ENCODE results near the gene FGF8. TPM values are rescaled to one million over a fixed set of nuclear protein-coding genes. Genes with fewer than 3 reads are reported as not detected.

The FGF8 gene
- total and polyA plus RNA-seq, 10 of the 15 experiments (the other 5 are each of a cell fraction or from before 2014, with no cell fraction given): 0.08 to 0.43 (median 0.17) TPM; not detected in 7

DNA sequence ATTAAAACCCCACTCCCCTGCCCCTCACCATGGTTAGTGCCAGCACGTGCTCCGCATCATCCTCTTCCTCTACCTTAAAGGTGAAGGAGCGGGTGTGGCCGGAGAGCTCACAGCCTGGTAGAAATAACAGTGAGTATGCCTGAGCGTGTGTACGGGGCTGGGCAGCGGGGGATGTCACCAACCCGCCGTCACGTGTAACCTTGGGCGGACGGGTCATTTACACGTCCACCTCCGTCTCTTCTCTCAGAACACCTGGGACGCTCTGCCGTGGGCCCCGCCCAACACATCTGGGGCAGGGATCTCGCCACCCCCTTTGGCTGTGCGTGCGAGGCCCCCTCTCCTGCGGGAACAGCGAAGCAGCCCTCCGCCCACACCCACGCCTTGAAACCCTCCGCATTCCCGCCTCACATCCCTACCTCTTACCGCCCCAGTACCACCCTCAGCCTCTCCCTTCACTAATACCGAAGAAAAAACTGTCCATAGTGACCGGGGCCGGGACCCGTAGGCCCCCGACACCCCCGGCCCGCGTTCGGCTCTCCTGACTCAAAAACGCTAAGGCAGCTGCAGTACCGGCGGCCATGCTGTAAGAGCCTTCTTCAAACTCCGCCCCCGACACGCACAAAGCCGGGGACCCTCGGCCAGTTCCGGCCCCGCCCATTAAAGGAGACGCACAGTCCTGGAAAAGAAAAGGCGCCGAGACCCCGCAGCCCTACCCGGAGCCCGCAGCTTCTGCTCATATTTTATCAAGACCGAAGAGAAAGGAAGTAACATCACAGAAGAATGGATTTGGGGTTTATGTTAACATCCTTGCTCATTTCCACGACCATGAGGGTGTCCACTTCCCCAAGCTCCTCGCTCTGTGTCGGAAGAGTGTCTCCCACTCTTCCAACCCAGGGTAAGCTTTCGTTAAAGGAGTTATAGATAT is 7.2 kb upstream of the FGF8 start, which contains the start of gene NPM3 (continued):
- TF ChIP-seq EGR1 (IDR thresholded peaks at IDR 0.05; ENCODE audit: borderline replicate concordance in 1 of 2, low read depth in 2 of 2, low read length in 2 of 2) (peak in 1 of 2 experiments; percentile 72; a peak in 1 of 3 replicates), RFX5 (IDR thresholded peaks at IDR 0.05; ENCODE audit: low read depth, low read length) (no peak), KDM1A (IDR thresholded peaks at IDR 0.05; ENCODE audit: borderline replicate concordance) (no peak), ZBTB11 (CRISPR knock-in tag; IDR thresholded peaks at IDR 0.05) (no peak), POLR2A (IDR thresholded peaks at IDR 0.05; ENCODE audit: low read depth, low read length) (peak; percentile 76), TBL1XR1 (IDR thresholded peaks at IDR 0.05; ENCODE audit: low read depth, low read length) (no peak), RB1 (IDR thresholded peaks at IDR 0.05; ENCODE audit: borderline replicate concordance) (0 out of 2 replicates have a peak, but pooled peaks have one; percentile 51), BACH1 (IDR thresholded peaks at IDR 0.05; ENCODE audit: borderline replicate concordance) (0 out of 2 replicates have a peak, but pooled peaks have one; percentile 41), CEBPB (IDR thresholded peaks at IDR 0.05; ENCODE audit: borderline replicate concordance in 1 of 2, low read depth in 2 of 2, low read length in 2 of 2) (no peak), HDAC6 (IDR thresholded peaks at IDR 0.05; ENCODE audit: unreplicated experiment) (no peak), MLLT1 (IDR thresholded peaks at IDR 0.05) (0 out of 2 replicates have a peak, but pooled peaks have one; percentile 48)
- TF ChIP-seq, protein P1, sequence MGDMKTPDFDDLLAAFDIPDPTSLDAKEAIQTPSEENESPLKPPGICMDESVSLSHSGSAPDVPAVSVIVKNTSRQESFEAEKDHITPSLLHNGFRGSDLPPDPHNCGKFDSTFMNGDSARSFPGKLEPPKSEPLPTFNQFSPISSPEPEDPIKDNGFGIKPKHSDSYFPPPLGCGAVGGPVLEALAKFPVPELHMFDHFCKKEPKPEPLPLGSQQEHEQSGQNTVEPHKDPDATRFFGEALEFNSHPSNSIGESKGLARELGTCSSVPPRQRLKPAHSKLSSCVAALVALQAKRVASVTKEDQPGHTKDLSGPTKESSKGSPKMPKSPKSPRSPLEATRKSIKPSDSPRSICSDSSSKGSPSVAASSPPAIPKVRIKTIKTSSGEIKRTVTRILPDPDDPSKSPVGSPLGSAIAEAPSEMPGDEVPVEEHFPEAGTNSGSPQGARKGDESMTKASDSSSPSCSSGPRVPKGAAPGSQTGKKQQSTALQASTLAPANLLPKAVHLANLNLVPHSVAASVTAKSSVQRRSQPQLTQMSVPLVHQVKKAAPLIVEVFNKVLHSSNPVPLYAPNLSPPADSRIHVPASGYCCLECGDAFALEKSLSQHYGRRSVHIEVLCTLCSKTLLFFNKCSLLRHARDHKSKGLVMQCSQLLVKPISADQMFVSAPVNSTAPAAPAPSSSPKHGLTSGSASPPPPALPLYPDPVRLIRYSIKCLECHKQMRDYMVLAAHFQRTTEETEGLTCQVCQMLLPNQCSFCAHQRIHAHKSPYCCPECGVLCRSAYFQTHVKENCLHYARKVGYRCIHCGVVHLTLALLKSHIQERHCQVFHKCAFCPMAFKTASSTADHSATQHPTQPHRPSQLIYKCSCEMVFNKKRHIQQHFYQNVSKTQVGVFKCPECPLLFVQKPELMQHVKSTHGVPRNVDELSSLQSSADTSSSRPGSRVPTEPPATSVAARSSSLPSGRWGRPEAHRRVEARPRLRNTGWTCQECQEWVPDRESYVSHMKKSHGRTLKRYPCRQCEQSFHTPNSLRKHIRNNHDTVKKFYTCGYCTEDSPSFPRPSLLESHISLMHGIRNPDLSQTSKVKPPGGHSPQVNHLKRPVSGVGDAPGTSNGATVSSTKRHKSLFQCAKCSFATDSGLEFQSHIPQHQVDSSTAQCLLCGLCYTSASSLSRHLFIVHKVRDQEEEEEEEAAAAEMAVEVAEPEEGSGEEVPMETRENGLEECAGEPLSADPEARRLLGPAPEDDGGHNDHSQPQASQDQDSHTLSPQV (IDR thresholded peaks at IDR 0.05): no peak
- TF ChIP-seq, protein P2, sequence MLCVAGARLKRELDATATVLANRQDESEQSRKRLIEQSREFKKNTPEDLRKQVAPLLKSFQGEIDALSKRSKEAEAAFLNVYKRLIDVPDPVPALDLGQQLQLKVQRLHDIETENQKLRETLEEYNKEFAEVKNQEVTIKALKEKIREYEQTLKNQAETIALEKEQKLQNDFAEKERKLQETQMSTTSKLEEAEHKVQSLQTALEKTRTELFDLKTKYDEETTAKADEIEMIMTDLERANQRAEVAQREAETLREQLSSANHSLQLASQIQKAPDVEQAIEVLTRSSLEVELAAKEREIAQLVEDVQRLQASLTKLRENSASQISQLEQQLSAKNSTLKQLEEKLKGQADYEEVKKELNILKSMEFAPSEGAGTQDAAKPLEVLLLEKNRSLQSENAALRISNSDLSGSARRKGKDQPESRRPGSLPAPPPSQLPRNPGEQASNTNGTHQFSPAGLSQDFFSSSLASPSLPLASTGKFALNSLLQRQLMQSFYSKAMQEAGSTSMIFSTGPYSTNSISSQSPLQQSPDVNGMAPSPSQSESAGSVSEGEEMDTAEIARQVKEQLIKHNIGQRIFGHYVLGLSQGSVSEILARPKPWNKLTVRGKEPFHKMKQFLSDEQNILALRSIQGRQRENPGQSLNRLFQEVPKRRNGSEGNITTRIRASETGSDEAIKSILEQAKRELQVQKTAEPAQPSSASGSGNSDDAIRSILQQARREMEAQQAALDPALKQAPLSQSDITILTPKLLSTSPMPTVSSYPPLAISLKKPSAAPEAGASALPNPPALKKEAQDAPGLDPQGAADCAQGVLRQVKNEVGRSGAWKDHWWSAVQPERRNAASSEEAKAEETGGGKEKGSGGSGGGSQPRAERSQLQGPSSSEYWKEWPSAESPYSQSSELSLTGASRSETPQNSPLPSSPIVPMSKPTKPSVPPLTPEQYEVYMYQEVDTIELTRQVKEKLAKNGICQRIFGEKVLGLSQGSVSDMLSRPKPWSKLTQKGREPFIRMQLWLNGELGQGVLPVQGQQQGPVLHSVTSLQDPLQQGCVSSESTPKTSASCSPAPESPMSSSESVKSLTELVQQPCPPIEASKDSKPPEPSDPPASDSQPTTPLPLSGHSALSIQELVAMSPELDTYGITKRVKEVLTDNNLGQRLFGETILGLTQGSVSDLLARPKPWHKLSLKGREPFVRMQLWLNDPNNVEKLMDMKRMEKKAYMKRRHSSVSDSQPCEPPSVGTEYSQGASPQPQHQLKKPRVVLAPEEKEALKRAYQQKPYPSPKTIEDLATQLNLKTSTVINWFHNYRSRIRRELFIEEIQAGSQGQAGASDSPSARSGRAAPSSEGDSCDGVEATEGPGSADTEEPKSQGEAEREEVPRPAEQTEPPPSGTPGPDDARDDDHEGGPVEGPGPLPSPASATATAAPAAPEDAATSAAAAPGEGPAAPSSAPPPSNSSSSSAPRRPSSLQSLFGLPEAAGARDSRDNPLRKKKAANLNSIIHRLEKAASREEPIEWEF (IDR thresholded peaks at IDR 0.05; ENCODE audit: insufficient replicate concordance, low read depth, low read length): no peak
